Heart right ventricle (tissue), 16 donors: ENCODE data around the gene NCKIPSD. TPM values are rescaled to one million over a fixed set of nuclear protein-coding genes. Genes with fewer than 3 reads are reported as not detected.

Source experiments
- ATAC-seq, 8 donors: fragments of 200-7000 bp; cut with Tn5 transposase; one replicate each; pipeline ENCODE4 v1.9.1; 2020; ENCODE audit warnings: mild to moderate bottlenecking in 8 of 8, moderate library complexity in 8 of 8, moderate number of reproducible peaks in 1 of 8
- DNase-seq, 2 donors: peaks; one replicate each; pipeline ENCODE4 v3.0.0-alpha.2; 2020
- H3K27ac ChIP-seq, 10 donors: fragments of 200-600 bp; sonication (generic) in 2 of 10; one replicate each; pipeline versions ENCODE4 v1.5.0 to v1.8.0; 2020 to 2022; ENCODE audit warnings: mild to moderate bottlenecking in 3 of 10
- H3K27me3 ChIP-seq, 7 donors: fragments of 200-600 bp; one replicate each; pipeline ENCODE4 v1.8.0; 2021 to 2022; ENCODE audit warnings: mild to moderate bottlenecking in 2 of 7
- H3K36me3 ChIP-seq, 9 donors: fragments of 200-600 bp; sonication (generic) in 1 of 9; one replicate each; pipeline versions ENCODE4 v1.5.0 to v1.8.0; 2020 to 2022; ENCODE audit warnings: mild to moderate bottlenecking in 2 of 9
- H3K4me1 ChIP-seq, 9 donors: fragments of 200-600 bp; sonication (generic) in 1 of 9; one replicate each; pipeline versions ENCODE4 v1.5.0 to v1.8.0; 2020 to 2022; ENCODE audit warnings: mild to moderate bottlenecking in 4 of 9
- H3K4me3 ChIP-seq, 10 donors: fragments of 200-600 bp; sonication (generic) in 2 of 10; one replicate each; pipeline versions ENCODE4 v1.5.0 to v1.8.0; 2020 to 2022; ENCODE audit warnings: mild to moderate bottlenecking in 7 of 10, moderate library complexity in 2 of 10
- H3K9me3 ChIP-seq, 11 donors: fragments of 200-600 bp in 10 of 11; sonication (generic) in 2 of 11; one replicate each; pipeline versions ENCODE4 v1.5.0 to v1.8.0; 2013 to 2022; ENCODE audit warnings: mild to moderate bottlenecking in 2 of 11, control low read depth in 1 of 11, moderate library complexity in 1 of 11
- WGBS, 2 donors: extraction: QIAGEN DNeasy Blood & Tissue Kit; methylation state at CpG; one replicate each; pipeline ENCODE4 v1.1.7; 2013; ENCODE audit warnings: inconsistent platforms in 1 of 2; 5-methylcytosine and 5-hydroxymethylcytosine counted together
- intact Hi-C, 10 donors: fragments of 100-400 bp; cut with DNase I; formaldehyde crosslinking; loops; one replicate each; pipeline versions ENCODE4 v1.11.1 to v1.14.2; 2022
- polyA plus RNA-seq, 2 donors: library from polyadenylated mRNA; stranded (reverse); fragments of 200-250 nt; gene quantifications; one replicate each; pipeline ENCODE4 v1.2.3, GENCODE V29; 2013
- total RNA-seq, 10 donors: library from RNA; stranded (reverse); fragmentation: NEBNext Ultra II Directional in 3 of 10; extraction: Animal tissue kit (Norgen Biotek cat#: 25700) in 3 of 10; gene quantifications; one replicate each; pipeline versions ENCODE4 v1.2.1 to v1.2.4, GENCODE V29; 2021 to 2023
- TF ChIP-seq, protein P1 (sequence below), 9 donors: fragments of 200-600 bp; sonication (generic) in 2 of 9; IDR thresholded peaks; one replicate each; pipeline versions ENCODE4 v1.5.0 to v1.8.0; 2021 to 2022; ENCODE audit warnings: antibody characterized with exemption in 9 of 9, mild to moderate bottlenecking in 5 of 9, moderate library complexity in 1 of 9
- donor health status: Arrhythmogenic right ventricular cardiomyopathy.
- donor health status: ischemic (EF 13 %, LVEDD 7.1; RV severe dilation, severe dysfunction).
- donor health status: healthy with polysubstance abuse.
- donor health status: DM: no; HTN: yes; CAD: no.
- donor health status: DM: no; HTN: no; CAD: no.
- donor health status: ischemic (EF 25% LVEDD 6.9; RV normal size, moderate dysfunction).
- donor health status: ischemic (EF 25% LVEDD 5.7; RV mildly dilated, moderate dysfunction).
- donor health status: healthy.
- donor health status: DM: yes; HTN: yes; CAD: no.
- donor health status: Ischemic cardiomyopathy.
- donor health status: ischemic (EF 35%, LVEDD 5.7; RV mildly dilated, moderate dysfunction).
- donor health status: nonischemic (EF 11% LVEDD 7.7; RV severe dilation, severe dysfunction).
- donor health status: DM: yes; HTN: yes; CAD: no.
- donor health status: PGD.
- donor health status: ischemic (EF 29% LVEDD 5.4; RV normal size, mild dysfunction).
- donor health status: nonischemic (EF 23%, LVEDD 6.1; RV moderate dilation, normal function).

Gene NCKIPSD
- total and polyA plus RNA-seq, 12 donors, result 9.4 to 21.1 (median 14.6) TPM

GRCh38 chr3:48686538-48687219 is 964 bp upstream of the NCKIPSD start:
- intact Hi-C loops, result loop anchor here in 3 of 10 donors (5.0 to 10.0 kb wide), 2 partner anchors 51 to 222 kb away; a partner anchor contains a TSS

GRCh38 chr3:48685293-48685602 is 467 bp downstream of the NCKIPSD start:
- Histone ChIP-seq H3K27ac (peak overlapping the region; percentile 73 to 91 (median 86)), H3K4me1 (peaks cover 16 to 44% (median 34%) of the 10 kb centered on the region in 9 donors), H3K4me3 (peak overlapping the region; percentile 63 to 99 (median 92)), H3K36me3 (peaks cover 0 to 59% (median 50%) of the 10 kb centered on the region in 9 donors), H3K27me3 (no peaks in the 10 kb centered on the region), H3K9me3 (no peaks in the 10 kb centered on the region)
- ATAC-seq (no peak), DNase-seq (no peak)
- intact Hi-C loops, result loop anchor here in 5 of 10 donors (1.0 to 10.0 kb wide), 5 partner anchors 50 to 220 kb away; partner anchors contain the start of gene SLC26A6 (in 2 of the 5)
- TF ChIP-seq, protein P1, sequence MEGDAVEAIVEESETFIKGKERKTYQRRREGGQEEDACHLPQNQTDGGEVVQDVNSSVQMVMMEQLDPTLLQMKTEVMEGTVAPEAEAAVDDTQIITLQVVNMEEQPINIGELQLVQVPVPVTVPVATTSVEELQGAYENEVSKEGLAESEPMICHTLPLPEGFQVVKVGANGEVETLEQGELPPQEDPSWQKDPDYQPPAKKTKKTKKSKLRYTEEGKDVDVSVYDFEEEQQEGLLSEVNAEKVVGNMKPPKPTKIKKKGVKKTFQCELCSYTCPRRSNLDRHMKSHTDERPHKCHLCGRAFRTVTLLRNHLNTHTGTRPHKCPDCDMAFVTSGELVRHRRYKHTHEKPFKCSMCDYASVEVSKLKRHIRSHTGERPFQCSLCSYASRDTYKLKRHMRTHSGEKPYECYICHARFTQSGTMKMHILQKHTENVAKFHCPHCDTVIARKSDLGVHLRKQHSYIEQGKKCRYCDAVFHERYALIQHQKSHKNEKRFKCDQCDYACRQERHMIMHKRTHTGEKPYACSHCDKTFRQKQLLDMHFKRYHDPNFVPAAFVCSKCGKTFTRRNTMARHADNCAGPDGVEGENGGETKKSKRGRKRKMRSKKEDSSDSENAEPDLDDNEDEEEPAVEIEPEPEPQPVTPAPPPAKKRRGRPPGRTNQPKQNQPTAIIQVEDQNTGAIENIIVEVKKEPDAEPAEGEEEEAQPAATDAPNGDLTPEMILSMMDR (IDR thresholded peaks at IDR 0.05), result no peak
- WGBS, 2 donors, result 11% methylated on average over 13 of the region's 13 CpGs

More at GRCh38 chr3:48686538-48687219, 964 bp upstream of the NCKIPSD start:
- H3K27me3 ChIP-seq, result no peaks in the 10 kb centered on the region
- H3K4me1 ChIP-seq, result peaks cover 16 to 44% (median 34%) of the 10 kb centered on the region in 9 donors
- no peak for ATAC-seq
- H3K27ac ChIP-seq, result peak overlapping the region in 7 of 10 donors; percentile 15 to 91 (median 85)
- H3K4me3 ChIP-seq, result peak overlapping the region in 6 of 10 donors; percentile 63 to 98 (median 91)
- WGBS, 2 donors, result 38 to 47% methylated on average over 10 of the region's 10 CpGs
- H3K36me3 ChIP-seq, result peaks cover 0 to 59% (median 49%) of the 10 kb centered on the region in 9 donors
- no peaks in the 10 kb centered on the region for H3K9me3 ChIP-seq
- DNase-seq, result no peak
- TF ChIP-seq, protein P1 (IDR thresholded peaks at IDR 0.05), result no peak

GRCh38 chr3:48684480-48685143 is 1.1 kb downstream of the NCKIPSD start:
- Histone ChIP-seq H3K27ac (peak overlapping the region; percentile 7 to 91 (median 71)), H3K27me3 (no peaks in the 10 kb centered on the region), H3K36me3 (peaks cover 0 to 59% (median 50%) of the 10 kb centered on the region in 9 donors), H3K9me3 (no peaks in the 10 kb centered on the region), H3K4me3 (peak overlapping the region; percentile 18 to 99 (median 92)), H3K4me1 (peaks cover 16 to 44% (median 34%) of the 10 kb centered on the region in 9 donors)
- DNase-seq, result peak; percentile 52 to 68
- TF ChIP-seq, protein P1 (IDR thresholded peaks at IDR 0.05), result no peak
- ATAC-seq, result peak in 7 of 8 donors; percentile 20 to 71 (median 51)
- 17 to 26% methylated on average over 7 of the region's 7 CpGs for WGBS, 2 donors
- intact Hi-C loops, result loop anchor here in 5 of 10 donors (1.0 to 10.0 kb wide), 5 partner anchors 50 to 220 kb away; partner anchors contain the start of gene SLC26A6 (in 2 of the 5)

- TF ChIP-seq, protein P1 (IDR thresholded peaks at IDR 0.05), result no peak
- whole genome bisulfite sequencing, 2 donors, result 31 to 33% methylated on average over 8 of the region's 8 CpGs
- ATAC-seq, result no peak
- Histone ChIP-seq H3K4me3 (peak overlapping the region; percentile 18 to 99 (median 92)), H3K27ac (peak overlapping the region; percentile 7 to 91 (median 71)), H3K36me3 (peaks cover 0 to 59% (median 50%) of the 10 kb centered on the region in 9 donors), H3K27me3 (no peaks in the 10 kb centered on the region), H3K9me3 (no peaks in the 10 kb centered on the region), H3K4me1 (peaks cover 16 to 44% (median 34%) of the 10 kb centered on the region in 9 donors)
- DNase-seq, result no peak
- intact Hi-C loops, result loop anchor here in 3 of 10 donors (2.0 to 10.0 kb wide), 3 partner anchors 49 to 219 kb away; partner anchors contain the start of gene SLC26A6 (in 2 of the 3)
Observed at GRCh38 chr3:48684054-48684349, 1.7 kb downstream of the NCKIPSD start.
